Vagina (tissue), 2 donors: Measurements from ENCODE around the gene PELI2. TPM values are rescaled to one million over a fixed set of nuclear protein-coding genes. Genes with fewer than 3 reads are reported as not detected.
A peak's percentile ranks its signal among the peaks of the same experiment; 100 is the strongest.

Experiments
- DNase-seq, 2 donors: peaks; one replicate each; pipeline ENCODE4 v3.0.0-alpha.2; 2017; ENCODE audit errors: extremely low spot score in 2 of 2
- H3K27ac ChIP-seq: fragments of 200-600 bp; sonication (generic); one replicate; pipeline ENCODE4 v1.5.1; 2019
- H3K27me3 ChIP-seq: fragments of 200-600 bp; sonication (generic); one replicate; pipeline ENCODE4 v1.5.1; 2019
- H3K36me3 ChIP-seq, 2 donors: fragments of 200-600 bp; sonication (generic); one replicate each; pipeline ENCODE4 v1.5.1; 2017 to 2019
- H3K4me1 ChIP-seq: fragments of 200-600 bp; sonication (generic); one replicate; pipeline ENCODE4 v1.5.1; 2019
- H3K4me3 ChIP-seq, 2 donors: fragments of 200-600 bp; sonication (generic); 1 replicate in 1 of 2; 2 replicates in 1 of 2; pipeline ENCODE4 v1.5.1; 2016 to 2019
- H3K9me3 ChIP-seq: fragments of 200-600 bp; sonication (generic); one replicate; pipeline ENCODE4 v1.5.1; 2019
- CTCF ChIP-seq, 3 experiments: fragments of 450-650 bp in 2 of 3; fragments of 200-600 bp in 1 of 3; sonication (generic) in 1 of 3; IDR thresholded peaks; one replicate each; pipeline ENCODE4 v1.5.1; 2017 to 2019; ENCODE audit warnings: antibody characterized with exemption in 3 of 3, mild to moderate bottlenecking in 2 of 3, moderate library complexity in 2 of 3
- POLR2A ChIP-seq, 2 donors: fragments of 450-650 bp; IDR thresholded peaks; one replicate each; pipeline ENCODE4 v1.6.1; 2017; ENCODE audit warnings: antibody characterized with exemption in 2 of 2, mild to moderate bottlenecking in 2 of 2, moderate library complexity in 2 of 2
- POLR2AphosphoS5 ChIP-seq, 2 donors: sonication (generic); formaldehyde crosslinking; IDR thresholded peaks; one replicate each; pipeline ENCODE4 v1.9.0; 2017; ENCODE audit warnings: antibody characterized with exemption in 2 of 2, mild to moderate bottlenecking in 2 of 2, low read depth in 1 of 2; ENCODE audit not compliant: insufficient read depth in 1 of 2
- intact Hi-C: fragments of 100-400 bp; cut with DNase I; formaldehyde crosslinking; loops from one replicate; pipeline ENCODE4 v1.15.1; 2023
- total RNA-seq: library from RNA; depleted of rRNA; stranded (reverse); fragments of >200 nt; gene quantifications from one replicate; pipeline ENCODE4 v1.2.3, GENCODE V29; 2016

Gene PELI2
- total RNA-seq, 1 donor from 2014 or later: 9.6 TPM

DNA sequence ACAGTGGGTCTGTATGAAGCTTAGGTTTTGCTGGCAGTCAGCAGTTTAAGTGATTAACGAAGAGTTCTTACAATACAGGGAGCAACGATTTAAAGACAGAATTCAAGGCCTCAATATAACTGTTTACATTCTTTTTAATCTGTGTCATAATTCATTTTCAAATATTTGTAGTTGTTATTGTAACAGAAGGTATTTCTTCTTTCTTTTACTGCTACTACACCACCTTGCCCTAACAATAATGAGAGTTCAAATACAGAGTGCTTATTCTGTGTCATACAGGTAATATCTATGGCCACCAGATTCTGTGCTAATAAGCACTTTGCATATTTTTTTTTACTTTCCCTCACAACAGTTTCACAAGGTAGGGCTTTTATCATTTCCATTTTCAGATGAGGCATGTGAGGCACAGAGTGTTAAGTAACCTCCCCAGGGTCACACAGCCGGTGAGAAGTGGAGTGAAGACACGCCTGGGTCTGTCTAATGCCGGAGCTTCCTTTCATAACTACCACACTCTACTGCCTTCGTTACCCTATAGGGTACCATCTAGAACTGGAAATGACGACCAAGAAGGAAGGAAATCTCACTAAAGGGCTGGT lies 81.9 kb downstream of the PELI2 start:
- intact Hi-C loops: no loop called here
- TF ChIP-seq CTCF (IDR thresholded peaks at IDR 0.05) (no peak), POLR2A (IDR thresholded peaks at IDR 0.05) (no peak), POLR2AphosphoS5 (IDR thresholded peaks at IDR 0.05; ENCODE audit: insufficient read depth in 1 of 2, low read depth in 1 of 2) (no peak)
- no peaks in the 10 kb centered on the region for H3K27me3 ChIP-seq
- H3K4me3 ChIP-seq: no peak overlapping the region
- peak overlapping the region; percentile 62 for H3K27ac ChIP-seq
- DNase-seq: no peak
- no peaks in the 10 kb centered on the region for H3K9me3 ChIP-seq
- H3K36me3 ChIP-seq: no peaks in the 10 kb centered on the region
- H3K4me1 ChIP-seq: peaks cover 17% of the 10 kb centered on the region

DNA sequence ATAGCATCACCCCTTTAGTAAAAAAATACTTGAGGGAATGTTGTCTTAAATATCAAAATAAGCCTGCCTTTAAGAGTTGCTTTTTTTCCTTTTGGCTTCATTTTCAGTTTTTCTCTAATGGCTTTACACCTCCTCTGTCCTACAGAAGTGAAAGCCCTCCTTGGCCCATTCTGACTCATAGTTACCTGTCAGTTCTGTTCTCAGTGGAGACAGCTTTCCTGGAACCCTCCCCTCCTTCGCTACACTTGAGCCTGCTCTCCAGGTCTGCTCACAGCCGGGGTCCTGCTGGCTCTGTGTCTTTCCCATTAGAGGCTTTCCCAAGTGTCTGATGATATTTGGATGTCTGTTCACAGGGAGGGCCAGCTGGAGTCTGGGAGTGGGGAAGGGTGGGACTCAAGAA lies 84.0 kb downstream of the PELI2 start:
- Histone ChIP-seq H3K27ac (no peak overlapping the region), H3K4me3 (no peak overlapping the region), H3K4me1 (peaks cover 16% of the 10 kb centered on the region), H3K27me3 (no peaks in the 10 kb centered on the region), H3K9me3 (no peaks in the 10 kb centered on the region), H3K36me3 (no peaks in the 10 kb centered on the region)
- DNase-seq: no peak
- intact Hi-C loops: no loop called here
- TF ChIP-seq POLR2AphosphoS5 (IDR thresholded peaks at IDR 0.05; ENCODE audit: insufficient read depth in 1 of 2, low read depth in 1 of 2): no peak
- TF ChIP-seq CTCF (IDR thresholded peaks at IDR 0.05): no peak
- TF ChIP-seq POLR2A (IDR thresholded peaks at IDR 0.05): no peak

DNA sequence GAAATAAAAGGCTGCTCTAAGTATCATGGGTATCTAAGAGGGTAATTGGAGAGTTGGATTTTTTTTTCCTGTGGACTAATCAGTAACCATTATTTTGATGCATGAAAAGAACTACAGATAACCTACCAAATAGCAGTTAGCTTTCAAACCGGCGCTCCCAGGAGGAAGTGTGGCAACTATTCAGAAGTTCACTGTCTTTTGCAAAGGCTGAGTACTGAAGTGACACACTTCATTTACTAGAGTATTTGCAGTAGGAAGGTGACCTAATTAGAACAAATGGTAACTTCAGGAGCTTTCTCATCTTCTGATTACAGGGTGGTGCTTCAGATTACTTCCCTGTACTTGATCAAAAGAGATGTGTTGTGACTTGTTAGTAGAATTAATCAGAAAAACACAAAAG lies 87.7 kb downstream of the PELI2 start:
- DNase-seq: no peak
- Histone ChIP-seq H3K4me3 (no peak overlapping the region), H3K27me3 (no peaks in the 10 kb centered on the region), H3K36me3 (no peaks in the 10 kb centered on the region), H3K4me1 (peaks cover 10% of the 10 kb centered on the region), H3K27ac (no peak overlapping the region), H3K9me3 (no peaks in the 10 kb centered on the region)
- intact Hi-C loops: no loop called here
- no peak for TF ChIP-seq POLR2A (IDR thresholded peaks at IDR 0.05)

- peaks cover 15% of the 10 kb centered on the region for H3K4me1 ChIP-seq
- no peak for DNase-seq
- no peaks in the 10 kb centered on the region for H3K9me3 ChIP-seq
- H3K27me3 ChIP-seq: no peaks in the 10 kb centered on the region
- no peak overlapping the region for H3K27ac ChIP-seq
- no peaks in the 10 kb centered on the region for H3K36me3 ChIP-seq
- intact Hi-C loops: no loop called here
- TF ChIP-seq POLR2A (IDR thresholded peaks at IDR 0.05): no peak
- no peak for TF ChIP-seq CTCF (IDR thresholded peaks at IDR 0.05)
- TF ChIP-seq POLR2AphosphoS5 (IDR thresholded peaks at IDR 0.05; ENCODE audit: insufficient read depth in 1 of 2, low read depth in 1 of 2): no peak
- no peak overlapping the region for H3K4me3 ChIP-seq
Measured at GRCh38 chr14:56206596-56206995, 88.4 kb downstream of the PELI2 start.

DNA sequence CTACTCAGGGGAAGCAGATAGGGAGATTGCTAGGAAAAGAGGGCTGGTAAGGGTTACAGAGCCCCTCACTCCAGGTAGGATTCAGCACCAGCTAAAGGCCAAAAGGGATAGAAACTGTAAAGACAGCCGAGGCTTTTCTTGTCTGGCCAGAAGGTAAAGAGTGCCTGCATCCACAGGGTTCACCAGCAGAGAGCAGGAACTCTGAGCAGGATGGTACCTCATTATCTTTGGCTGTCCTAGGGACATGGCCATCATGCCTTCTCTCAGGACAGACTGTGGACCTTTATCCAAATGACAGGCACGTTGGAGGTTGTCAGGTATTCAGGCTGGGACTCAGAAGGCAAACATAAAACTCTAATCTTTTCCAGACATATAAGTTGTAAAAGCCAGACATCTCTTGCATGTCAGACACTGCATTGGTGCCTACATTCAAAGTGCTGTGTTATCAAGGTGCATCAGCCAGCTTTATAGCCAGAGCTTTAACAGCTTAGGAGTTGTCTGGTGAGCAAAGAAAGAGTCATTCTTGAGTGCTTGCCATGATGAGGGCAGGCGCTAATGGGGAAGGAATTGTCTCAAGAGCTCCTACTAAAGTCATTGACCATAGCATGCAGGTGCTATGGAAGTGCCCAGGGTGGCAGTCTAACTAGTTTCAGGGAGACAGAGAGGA lies 89.5 kb downstream of the PELI2 start:
- no peak for DNase-seq
- TF ChIP-seq POLR2A (IDR thresholded peaks at IDR 0.05) (no peak), CTCF (IDR thresholded peaks at IDR 0.05) (no peak), POLR2AphosphoS5 (IDR thresholded peaks at IDR 0.05; ENCODE audit: insufficient read depth in 1 of 2, low read depth in 1 of 2) (no peak)
- Histone ChIP-seq H3K27ac (no peak overlapping the region), H3K4me3 (no peak overlapping the region), H3K9me3 (no peaks in the 10 kb centered on the region), H3K4me1 (peaks cover 24% of the 10 kb centered on the region), H3K36me3 (no peaks in the 10 kb centered on the region), H3K27me3 (no peaks in the 10 kb centered on the region)
- intact Hi-C loops: no loop called here
